Astrocyte (in vitro differentiated cells and primary cell): ENCODE results near the gene RXFP2. TPM values are rescaled to one million over a fixed set of nuclear protein-coding genes. Genes with fewer than 3 reads are reported as not detected.

Experiments
- DNase-seq: peaks from one replicate; pipeline ENCODE4 v3.0.0-alpha.2; 2010; ENCODE audit warnings: low read depth
- FAIRE-seq: peaks from 2 replicates; lab custom pipeline; 2011; peaks lifted over from hg19 to GRCh38; lab: Jason Lieb, UNC
- H2AFZ ChIP-seq: 2 replicates; pipeline ENCODE4 v1.6.0; 2012; ENCODE audit warnings: low read depth, low read length, inconsistent platforms
- H3K27ac ChIP-seq: 2 replicates; pipeline ENCODE4 v1.5.1; 2011; ENCODE audit warnings: low read depth, low read length, inconsistent platforms
- H3K27me3 ChIP-seq: 2 replicates; pipeline ENCODE4 v1.6.0; 2011; ENCODE audit warnings: low read length, inconsistent platforms; ENCODE audit not compliant: insufficient read depth
- H3K36me3 ChIP-seq: 2 replicates; pipeline ENCODE4 v1.5.1; 2011; ENCODE audit warnings: low read length, inconsistent platforms; ENCODE audit not compliant: insufficient read depth
- H3K4me1 ChIP-seq: 2 replicates; pipeline ENCODE4 v1.5.1; 2011; ENCODE audit warnings: low read length, inconsistent platforms; ENCODE audit not compliant: insufficient read depth
- H3K4me2 ChIP-seq: 2 replicates; pipeline ENCODE4 v1.6.0; 2012; ENCODE audit warnings: low read length, inconsistent platforms
- H3K4me3 ChIP-seq: 2 replicates; pipeline ENCODE4 v1.5.1; 2011; ENCODE audit warnings: low read depth, mild to moderate bottlenecking, low read length, inconsistent platforms; ENCODE audit not compliant: insufficient read depth
- H3K79me2 ChIP-seq: 2 replicates; pipeline ENCODE4 v1.6.0; 2012; ENCODE audit warnings: mild to moderate bottlenecking, low read length, inconsistent platforms; ENCODE audit not compliant: insufficient read depth
- H3K9ac ChIP-seq: 2 replicates; pipeline ENCODE4 v1.6.0; 2012; ENCODE audit warnings: mild to moderate bottlenecking, low read length, inconsistent platforms
- H3K9me3 ChIP-seq: 2 replicates; pipeline ENCODE4 v1.5.1; 2012; ENCODE audit warnings: low read depth, mild to moderate bottlenecking, low read length, inconsistent platforms; ENCODE audit not compliant: insufficient read depth
- H4K20me1 ChIP-seq: 2 replicates; pipeline ENCODE4 v1.6.0; 2012; ENCODE audit warnings: low read length, inconsistent platforms; ENCODE audit not compliant: insufficient read depth
- H3K27ac Mint-ChIP-seq: one replicate; pipeline ENCODE4 v1.8.0; 2021; ENCODE audit warnings: mild to moderate bottlenecking, mixed read lengths; ENCODE audit not compliant: unreplicated experiment
- H3K27me3 Mint-ChIP-seq: one replicate; pipeline ENCODE4 v1.8.0; 2021; ENCODE audit warnings: low read depth, mixed read lengths; ENCODE audit not compliant: unreplicated experiment
- H3K36me3 Mint-ChIP-seq: one replicate; pipeline ENCODE4 v1.8.0; 2021; ENCODE audit warnings: low read depth, mixed read lengths; ENCODE audit not compliant: unreplicated experiment
- H3K4me1 Mint-ChIP-seq: one replicate; pipeline ENCODE4 v1.8.0; 2021; ENCODE audit warnings: low read depth, mixed read lengths; ENCODE audit not compliant: unreplicated experiment
- H3K4me3 Mint-ChIP-seq: one replicate; pipeline ENCODE4 v1.8.0; 2021; ENCODE audit warnings: mild to moderate bottlenecking, moderate library complexity, mixed read lengths; ENCODE audit not compliant: unreplicated experiment
- H3K9me3 Mint-ChIP-seq: one replicate; pipeline ENCODE4 v1.8.0; 2021; ENCODE audit warnings: mild to moderate bottlenecking, mixed read lengths; ENCODE audit not compliant: unreplicated experiment
- CTCF ChIP-seq: IDR thresholded peaks from 2 replicates; pipeline ENCODE4 v1.5.1; 2011; ENCODE audit warnings: low read depth, mild to moderate bottlenecking, inconsistent platforms, low read length, moderate library complexity; ENCODE audit not compliant: insufficient read depth
- EZH2 ChIP-seq: IDR thresholded peaks from 2 replicates; pipeline ENCODE4 v1.6.1; 2012; ENCODE audit warnings: mild to moderate bottlenecking, low read length, inconsistent platforms; ENCODE audit not compliant: insufficient read depth
- total RNA-seq: library from RNA; stranded (reverse); gene quantifications from 2 replicates; pipeline ENCODE4 v1.2.1, GENCODE V29; 2021

The RXFP2 gene
- total RNA-seq, 1 donor from 2014 or later = not detected

GRCh38 chr13:31824705-31825517 lies 85.6 kb downstream of the RXFP2 start:
- Mint-ChIP-seq H3K27me3 (no peaks in the 10 kb centered on the region), H3K4me1 (peaks cover 3% of the 10 kb centered on the region), H3K9me3 (no peaks in the 10 kb centered on the region), H3K4me3 (no peak overlapping the region), H3K27ac (no peak overlapping the region), H3K36me3 (no peaks in the 10 kb centered on the region)
- H3K79me2 ChIP-seq = no peaks in the 10 kb centered on the region
- peaks cover 4% of the 10 kb centered on the region for H3K4me1 ChIP-seq
- no peaks in the 10 kb centered on the region for H3K9me3 ChIP-seq
- peak overlapping the region; percentile 61 for H2AFZ ChIP-seq
- H3K4me2 ChIP-seq = no peak overlapping the region
- no peak overlapping the region for H3K9ac ChIP-seq
- H3K27ac ChIP-seq = no peak overlapping the region
- FAIRE-seq = no peak
- H3K27me3 ChIP-seq = no peaks in the 10 kb centered on the region
- no peaks in the 10 kb centered on the region for H4K20me1 ChIP-seq
- TF ChIP-seq EZH2 (no peak), CTCF (peak; percentile 19)
- no peak overlapping the region for H3K4me3 ChIP-seq
- DNase-seq = peak; percentile 41
- H3K36me3 ChIP-seq = no peaks in the 10 kb centered on the region

GRCh38 chr13:31826521-31826920 lies 87.2 kb downstream of the RXFP2 start:
- Mint-ChIP-seq H3K27ac (no peak overlapping the region), H3K9me3 (no peaks in the 10 kb centered on the region), H3K36me3 (no peaks in the 10 kb centered on the region), H3K27me3 (no peaks in the 10 kb centered on the region), H3K4me3 (no peak overlapping the region), H3K4me1 (peaks cover 3% of the 10 kb centered on the region)
- no peak overlapping the region for H3K4me3 ChIP-seq
- no peaks in the 10 kb centered on the region for H3K79me2 ChIP-seq
- H2AFZ ChIP-seq = no peak overlapping the region
- DNase-seq = no peak
- no peak overlapping the region for H3K9ac ChIP-seq
- no peak overlapping the region for H3K27ac ChIP-seq
- H3K4me1 ChIP-seq = peaks cover 4% of the 10 kb centered on the region
- H3K9me3 ChIP-seq = no peaks in the 10 kb centered on the region
- no peaks in the 10 kb centered on the region for H3K27me3 ChIP-seq
- H3K36me3 ChIP-seq = no peaks in the 10 kb centered on the region
- TF ChIP-seq CTCF (no peak), EZH2 (no peak)
- H3K4me2 ChIP-seq = no peak overlapping the region
- H4K20me1 ChIP-seq = no peaks in the 10 kb centered on the region
- FAIRE-seq = no peak

GRCh38 chr13:31827707-31828106 lies 88.4 kb downstream of the RXFP2 start:
- no peaks in the 10 kb centered on the region for H4K20me1 ChIP-seq
- Mint-ChIP-seq H3K4me3 (no peak overlapping the region), H3K27ac (no peak overlapping the region), H3K27me3 (no peaks in the 10 kb centered on the region), H3K9me3 (no peaks in the 10 kb centered on the region), H3K4me1 (peaks cover 3% of the 10 kb centered on the region), H3K36me3 (no peaks in the 10 kb centered on the region)
- H3K4me1 ChIP-seq = peaks cover 4% of the 10 kb centered on the region
- H3K4me2 ChIP-seq = no peak overlapping the region
- TF ChIP-seq CTCF (no peak), EZH2 (no peak)
- no peaks in the 10 kb centered on the region for H3K36me3 ChIP-seq
- H3K9me3 ChIP-seq = no peaks in the 10 kb centered on the region
- no peaks in the 10 kb centered on the region for H3K79me2 ChIP-seq
- FAIRE-seq = no peak
- H3K4me3 ChIP-seq = no peak overlapping the region
- H3K27me3 ChIP-seq = no peaks in the 10 kb centered on the region
- peak overlapping the region; percentile 19 for H2AFZ ChIP-seq
- DNase-seq = no peak
- H3K27ac ChIP-seq = no peak overlapping the region
- H3K9ac ChIP-seq = no peak overlapping the region
